GM12864 (cell line): ENCODE data around the gene OGFOD2.

Experiments used
- DNase-seq: peaks from one replicate; pipeline ENCODE4 v3.0.0-alpha.2; 2011; ENCODE audit warnings: low read depth
- H3K4me3 ChIP-seq: 2 replicates; pipeline ENCODE4 v1.5.1; 2011; ENCODE audit warnings: mild to moderate bottlenecking, low read depth, low read length, control low read depth
- TF ChIP-seq, protein P1 (sequence below): IDR thresholded peaks from 2 replicates; pipeline ENCODE4 v1.5.1; 2011; ENCODE audit warnings: low read depth, mild to moderate bottlenecking, moderate library complexity, low read length, control low read depth, inconsistent platforms; ENCODE audit errors: missing control alignments

OGFOD2 gene

DNA sequence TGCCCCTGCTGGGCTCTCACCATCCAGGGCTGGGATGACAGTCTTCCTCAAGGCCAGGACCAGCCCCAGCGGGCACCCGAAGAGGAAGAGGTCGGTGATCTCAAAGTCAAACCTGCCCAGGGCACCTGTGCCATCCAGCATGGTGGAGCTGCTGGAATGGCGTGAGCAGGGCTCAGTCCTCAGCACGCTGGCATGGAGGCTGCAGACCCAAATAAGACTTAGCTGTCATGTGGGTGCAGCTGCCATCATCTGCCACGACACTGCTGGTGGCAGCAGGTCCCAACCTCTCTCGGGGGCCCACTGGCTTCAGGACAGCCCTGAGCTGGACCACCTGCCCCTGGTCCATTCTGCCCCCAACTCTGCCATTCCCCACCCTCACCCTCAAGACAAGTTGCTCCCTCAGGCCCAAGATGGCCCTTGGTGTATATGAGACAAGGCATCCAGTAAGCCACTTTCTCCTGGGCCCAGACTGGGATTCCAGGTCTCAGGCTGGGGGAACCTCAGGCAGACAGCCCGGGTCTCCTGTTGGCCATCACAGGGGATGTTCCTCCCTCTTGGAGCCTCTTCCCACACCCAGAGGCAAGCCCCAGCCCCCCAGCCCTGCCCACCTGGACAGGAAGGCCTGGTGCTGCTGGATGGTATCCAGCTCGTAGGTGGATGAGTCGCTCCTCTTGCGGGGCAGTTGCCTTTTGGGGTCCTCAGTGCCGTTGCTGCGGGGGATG, 19.9 kb downstream of the OGFOD2 start:
- no peak overlapping the region for H3K4me3 ChIP-seq
- DNase-seq = no peak
- TF ChIP-seq, protein P1, sequence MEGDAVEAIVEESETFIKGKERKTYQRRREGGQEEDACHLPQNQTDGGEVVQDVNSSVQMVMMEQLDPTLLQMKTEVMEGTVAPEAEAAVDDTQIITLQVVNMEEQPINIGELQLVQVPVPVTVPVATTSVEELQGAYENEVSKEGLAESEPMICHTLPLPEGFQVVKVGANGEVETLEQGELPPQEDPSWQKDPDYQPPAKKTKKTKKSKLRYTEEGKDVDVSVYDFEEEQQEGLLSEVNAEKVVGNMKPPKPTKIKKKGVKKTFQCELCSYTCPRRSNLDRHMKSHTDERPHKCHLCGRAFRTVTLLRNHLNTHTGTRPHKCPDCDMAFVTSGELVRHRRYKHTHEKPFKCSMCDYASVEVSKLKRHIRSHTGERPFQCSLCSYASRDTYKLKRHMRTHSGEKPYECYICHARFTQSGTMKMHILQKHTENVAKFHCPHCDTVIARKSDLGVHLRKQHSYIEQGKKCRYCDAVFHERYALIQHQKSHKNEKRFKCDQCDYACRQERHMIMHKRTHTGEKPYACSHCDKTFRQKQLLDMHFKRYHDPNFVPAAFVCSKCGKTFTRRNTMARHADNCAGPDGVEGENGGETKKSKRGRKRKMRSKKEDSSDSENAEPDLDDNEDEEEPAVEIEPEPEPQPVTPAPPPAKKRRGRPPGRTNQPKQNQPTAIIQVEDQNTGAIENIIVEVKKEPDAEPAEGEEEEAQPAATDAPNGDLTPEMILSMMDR = no peak

DNA sequence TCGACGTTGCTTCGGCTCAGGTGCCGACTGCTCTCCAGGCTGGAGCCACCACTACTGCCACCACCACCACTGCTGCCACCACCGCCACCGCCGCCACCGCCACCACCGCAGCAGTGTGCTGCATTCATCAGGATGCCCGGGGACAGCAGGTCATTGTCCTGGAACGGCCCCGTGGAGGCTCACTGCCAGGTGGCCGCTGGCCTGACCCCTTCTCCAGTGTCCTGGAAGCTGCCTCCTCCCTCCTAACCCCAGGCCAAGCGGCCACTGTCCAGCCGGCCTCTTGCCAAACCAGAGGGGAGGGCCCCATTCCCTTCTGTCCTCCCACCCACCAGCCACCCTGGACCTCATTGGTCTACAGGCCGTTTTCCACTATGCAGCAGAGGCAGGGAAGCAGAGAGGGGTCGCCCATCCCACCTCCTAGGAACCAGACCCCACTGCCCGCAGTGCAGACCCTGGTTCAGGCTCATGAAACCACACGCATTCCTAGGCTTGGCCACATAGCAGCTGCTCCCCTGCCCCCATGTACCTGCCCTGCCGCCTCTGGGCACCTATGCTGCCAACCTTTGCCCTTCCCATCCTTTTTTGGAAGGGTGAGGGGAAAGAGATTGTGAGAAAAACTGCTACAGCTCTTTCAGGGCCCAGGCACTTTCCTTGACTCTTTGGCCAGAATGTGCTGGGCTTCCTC, 20.6 kb downstream of the OGFOD2 start:
- DNase-seq = no peak
- H3K4me3 ChIP-seq = no peak overlapping the region
- TF ChIP-seq, protein P1 = no peak

DNA sequence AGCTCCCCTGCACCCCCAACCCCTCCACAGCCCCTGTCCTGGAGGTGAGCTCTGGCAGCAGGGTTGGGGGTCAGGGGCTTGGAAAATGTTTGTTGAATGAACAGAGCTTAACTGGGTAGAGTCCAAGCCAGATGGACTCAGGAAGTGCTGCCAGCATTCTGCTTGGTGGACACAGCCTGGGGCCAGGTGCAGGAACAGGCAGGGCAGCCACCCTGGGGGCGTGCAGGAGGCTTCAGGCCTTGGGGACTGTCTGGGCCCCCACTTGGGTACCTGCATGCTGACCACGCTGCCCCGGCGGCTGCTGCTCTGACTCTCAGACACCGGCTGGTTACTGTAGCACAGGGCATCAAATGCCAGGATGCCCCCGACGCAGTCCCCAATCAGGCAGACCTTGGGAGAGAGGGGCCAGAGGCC, 21.2 kb downstream of the OGFOD2 start:
- TF ChIP-seq, protein P1 = no peak
- DNase-seq = no peak
- no peak overlapping the region for H3K4me3 ChIP-seq

DNA sequence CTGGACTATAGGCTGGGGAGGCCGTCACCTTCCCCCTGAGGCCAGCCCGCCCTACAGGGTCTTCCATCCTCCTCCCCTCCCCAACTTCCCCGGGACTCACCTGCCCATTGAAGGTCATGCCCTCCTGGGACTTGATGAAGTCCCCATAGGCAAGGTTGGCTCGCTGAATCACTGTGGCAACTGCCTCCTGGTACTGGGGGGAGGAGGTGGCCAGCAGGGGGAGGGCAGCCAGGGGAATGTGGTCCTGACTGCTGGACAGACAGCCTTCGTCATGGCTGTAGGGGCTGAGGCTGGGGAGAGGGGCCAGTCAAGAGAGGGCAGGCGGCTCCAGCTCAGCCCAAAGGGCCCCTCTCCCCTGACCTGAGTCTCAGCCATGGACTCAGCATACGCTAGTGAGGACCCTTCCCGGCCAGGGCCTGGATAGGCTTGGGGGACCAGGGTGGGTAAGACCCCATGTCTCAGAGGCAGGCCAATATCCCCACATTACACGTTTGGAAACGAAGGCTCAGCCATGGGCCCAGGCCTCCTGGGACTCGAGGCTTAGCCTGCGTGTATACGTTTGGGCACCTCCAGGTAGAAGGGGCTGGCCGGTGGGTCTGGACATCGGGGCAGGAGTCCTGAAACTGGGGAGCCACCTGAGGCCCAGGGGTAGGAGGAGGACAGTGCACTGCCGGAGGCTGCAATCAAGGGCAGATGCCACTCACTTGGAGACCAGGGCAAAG, 21.7 kb downstream of the OGFOD2 start:
- H3K4me3 ChIP-seq = no peak overlapping the region
- TF ChIP-seq, protein P1 = no peak
- DNase-seq = no peak

DNA sequence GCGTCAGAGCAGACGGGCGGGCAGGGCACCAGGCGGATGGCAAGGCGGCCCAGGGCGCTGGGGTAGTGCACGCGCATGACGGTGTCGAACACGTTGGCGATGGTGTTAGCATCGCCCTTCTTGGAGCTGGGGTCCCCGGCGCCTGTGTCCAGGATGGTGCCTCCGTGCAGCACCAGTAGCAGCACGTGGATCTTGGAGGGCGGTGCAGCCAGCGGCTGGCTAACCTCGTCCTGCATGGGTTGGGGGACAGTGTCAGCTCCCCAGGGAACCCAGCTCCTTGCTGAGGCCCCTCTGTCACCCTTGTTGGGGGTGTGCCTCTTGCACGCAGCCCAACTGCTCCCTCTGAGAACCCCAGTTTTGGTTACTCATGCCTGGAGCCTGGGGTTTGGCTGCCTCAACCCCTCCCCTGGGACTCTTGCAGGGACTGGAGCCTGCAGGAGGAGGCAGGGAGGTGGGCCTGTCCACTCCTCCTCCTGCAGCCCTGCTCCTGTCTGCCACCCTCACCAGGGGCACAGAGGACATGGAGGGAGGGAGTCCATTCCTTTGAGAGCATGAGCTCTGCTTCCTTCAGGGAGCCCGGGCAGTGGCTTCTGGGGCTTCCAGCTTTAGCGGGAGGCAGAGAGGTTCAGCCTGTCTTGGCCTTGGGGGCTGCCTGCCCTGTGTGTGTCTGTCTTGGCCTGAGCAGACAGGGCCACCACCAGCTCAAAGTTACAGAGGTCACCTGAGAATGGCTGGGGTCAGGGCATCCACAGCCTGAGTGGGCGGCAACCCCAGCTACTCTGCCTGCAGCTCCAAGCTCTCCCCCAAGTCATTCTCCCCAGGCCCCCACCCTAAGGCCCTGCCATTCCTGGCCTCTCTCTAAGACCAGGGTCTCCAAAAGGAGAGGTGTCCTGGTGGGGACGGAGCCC, 22.6 kb downstream of the OGFOD2 start:
- DNase-seq = no peak
- TF ChIP-seq, protein P1 = no peak
- H3K4me3 ChIP-seq = no peak overlapping the region

DNA sequence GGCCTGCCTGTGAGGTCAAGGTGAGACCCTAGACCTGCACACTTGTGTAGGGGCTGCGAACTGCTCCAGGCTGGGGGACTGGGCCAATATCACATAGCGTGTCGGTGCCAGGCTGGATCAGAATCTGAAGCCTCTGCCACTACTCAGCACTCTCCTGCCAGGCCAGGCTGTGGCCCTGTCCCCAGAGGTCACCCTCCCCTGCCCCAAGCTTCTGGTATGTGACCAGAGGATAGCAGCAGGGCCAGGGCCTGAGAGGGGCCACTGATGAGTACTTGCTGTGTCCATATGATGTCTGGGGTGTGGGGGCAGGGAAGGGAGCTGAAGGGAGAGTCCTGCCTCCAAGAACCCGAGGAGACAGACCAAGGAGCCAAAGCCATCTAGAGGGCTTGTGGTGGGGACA, 23.3 kb downstream of the OGFOD2 start:
- H3K4me3 ChIP-seq = no peak overlapping the region
- DNase-seq = no peak
- TF ChIP-seq, protein P1 = no peak
